ENCODE results near the gene FAM163B.
A peak's percentile ranks its signal among the peaks of the same experiment; 100 is the strongest.

FAM163B gene

GRCh38 chr9:133560311-133560710 lies 48.9 kb downstream of the FAM163B start:
- peaks cover 43% of the 10 kb centered on the region for H3K4me1 ChIP-seq (ENCODE audit: control insufficient read depth, insufficient read depth, low read length)
- no peak overlapping the region for H3K27ac ChIP-seq (ENCODE audit: insufficient read depth, low read depth, low read length, poor library complexity, severe bottlenecking)
- 94 to 97% methylated on average over 15 of the region's 15 CpGs for WGBS, 2 experiments

GRCh38 chr9:133558191-133559126 lies 50.7 kb downstream of the FAM163B start:
- no peaks in the 10 kb centered on the region for H3K27me3 ChIP-seq (ENCODE audit: control insufficient read depth, insufficient read depth, low read length, poor library complexity, severe bottlenecking)
- H3K4me3 ChIP-seq (ENCODE audit: insufficient read depth, low read depth, low read length) = no peak overlapping the region
- H3K9me3 ChIP-seq (ENCODE audit: control insufficient read depth, low read length) = no peaks in the 10 kb centered on the region
- 40 to 43% methylated on average over 31 of the region's 31 CpGs for WGBS, 2 experiments
- H3K27ac ChIP-seq (ENCODE audit: insufficient read depth, low read depth, low read length, poor library complexity, severe bottlenecking) = peak overlapping the region; percentile 77
- H3K4me1 ChIP-seq (ENCODE audit: control insufficient read depth, insufficient read depth, low read length) = peaks cover 53% of the 10 kb centered on the region
- no peaks in the 10 kb centered on the region for H3K36me3 ChIP-seq (ENCODE audit: control insufficient read depth, insufficient read depth, low read length)

More at GRCh38 chr9:133560311-133560710, 48.9 kb downstream of the FAM163B start:
- no peaks in the 10 kb centered on the region for H3K9me3 ChIP-seq (ENCODE audit: control insufficient read depth, low read length)
- H3K4me3 ChIP-seq (ENCODE audit: insufficient read depth, low read depth, low read length) = no peak overlapping the region
- no peaks in the 10 kb centered on the region for H3K36me3 ChIP-seq (ENCODE audit: control insufficient read depth, insufficient read depth, low read length)
- H3K27me3 ChIP-seq (ENCODE audit: control insufficient read depth, insufficient read depth, low read length, poor library complexity, severe bottlenecking) = no peaks in the 10 kb centered on the region

- peaks cover 53% of the 10 kb centered on the region for H3K4me1 ChIP-seq (ENCODE audit: control insufficient read depth, insufficient read depth, low read length)
- WGBS, 2 experiments = 85 to 89% methylated on average over 9 of the region's 9 CpGs
- no peaks in the 10 kb centered on the region for H3K9me3 ChIP-seq (ENCODE audit: control insufficient read depth, low read length)
- H3K36me3 ChIP-seq (ENCODE audit: control insufficient read depth, insufficient read depth, low read length) = no peaks in the 10 kb centered on the region
- no peaks in the 10 kb centered on the region for H3K27me3 ChIP-seq (ENCODE audit: control insufficient read depth, insufficient read depth, low read length, poor library complexity, severe bottlenecking)
- H3K27ac ChIP-seq (ENCODE audit: insufficient read depth, low read depth, low read length, poor library complexity, severe bottlenecking) = no peak overlapping the region
- H3K4me3 ChIP-seq (ENCODE audit: insufficient read depth, low read depth, low read length) = no peak overlapping the region
Measured at GRCh38 chr9:133557581-133557980, 51.6 kb downstream of the FAM163B start.

- no peak overlapping the region for H3K4me3 ChIP-seq (ENCODE audit: insufficient read depth, low read depth, low read length)
- 90 to 91% methylated on average over 5 of the region's 5 CpGs for WGBS, 2 experiments
- H3K4me1 ChIP-seq (ENCODE audit: control insufficient read depth, insufficient read depth, low read length) = peaks cover 53% of the 10 kb centered on the region
- H3K27me3 ChIP-seq (ENCODE audit: control insufficient read depth, insufficient read depth, low read length, poor library complexity, severe bottlenecking) = no peaks in the 10 kb centered on the region
- no peaks in the 10 kb centered on the region for H3K9me3 ChIP-seq (ENCODE audit: control insufficient read depth, low read length)
- no peak overlapping the region for H3K27ac ChIP-seq (ENCODE audit: insufficient read depth, low read depth, low read length, poor library complexity, severe bottlenecking)
- no peaks in the 10 kb centered on the region for H3K36me3 ChIP-seq (ENCODE audit: control insufficient read depth, insufficient read depth, low read length)
Measured at GRCh38 chr9:133556354-133556753, 52.8 kb downstream of the FAM163B start.

- H3K4me3 ChIP-seq (ENCODE audit: insufficient read depth, low read depth, low read length) = no peak overlapping the region
- no peak overlapping the region for H3K27ac ChIP-seq (ENCODE audit: insufficient read depth, low read depth, low read length, poor library complexity, severe bottlenecking)
- WGBS, 2 experiments = 94 to 95% methylated on average over 8 of the region's 8 CpGs
- no peaks in the 10 kb centered on the region for H3K9me3 ChIP-seq (ENCODE audit: control insufficient read depth, low read length)
- H3K27me3 ChIP-seq (ENCODE audit: control insufficient read depth, insufficient read depth, low read length, poor library complexity, severe bottlenecking) = no peaks in the 10 kb centered on the region
- no peaks in the 10 kb centered on the region for H3K36me3 ChIP-seq (ENCODE audit: control insufficient read depth, insufficient read depth, low read length)
- peaks cover 41% of the 10 kb centered on the region for H3K4me1 ChIP-seq (ENCODE audit: control insufficient read depth, insufficient read depth, low read length)
Measured at GRCh38 chr9:133554729-133555128, 54.5 kb downstream of the FAM163B start.

GRCh38 chr9:133553973-133554713 lies 55.0 kb downstream of the FAM163B start:
- Histone ChIP-seq H3K9me3 (ENCODE audit: control insufficient read depth, low read length) (no peaks in the 10 kb centered on the region), H3K4me1 (ENCODE audit: control insufficient read depth, insufficient read depth, low read length) (peaks cover 39% of the 10 kb centered on the region), H3K36me3 (ENCODE audit: control insufficient read depth, insufficient read depth, low read length) (no peaks in the 10 kb centered on the region), H3K27ac (ENCODE audit: insufficient read depth, low read depth, low read length, poor library complexity, severe bottlenecking) (no peak overlapping the region), H3K27me3 (ENCODE audit: control insufficient read depth, insufficient read depth, low read length, poor library complexity, severe bottlenecking) (no peaks in the 10 kb centered on the region), H3K4me3 (ENCODE audit: insufficient read depth, low read depth, low read length) (no peak overlapping the region)
- WGBS, 2 experiments = 72% methylated on average over 31 of the region's 31 CpGs

- no peak overlapping the region for H3K27ac ChIP-seq (ENCODE audit: insufficient read depth, low read depth, low read length, poor library complexity, severe bottlenecking)
- H3K4me3 ChIP-seq (ENCODE audit: insufficient read depth, low read depth, low read length) = no peak overlapping the region
- no peaks in the 10 kb centered on the region for H3K9me3 ChIP-seq (ENCODE audit: control insufficient read depth, low read length)
- H3K27me3 ChIP-seq (ENCODE audit: control insufficient read depth, insufficient read depth, low read length, poor library complexity, severe bottlenecking) = no peaks in the 10 kb centered on the region
- WGBS, 2 experiments = 93 to 94% methylated on average over 10 of the region's 10 CpGs
- H3K4me1 ChIP-seq (ENCODE audit: control insufficient read depth, insufficient read depth, low read length) = peaks cover 29% of the 10 kb centered on the region
- H3K36me3 ChIP-seq (ENCODE audit: control insufficient read depth, insufficient read depth, low read length) = no peaks in the 10 kb centered on the region
Measured at GRCh38 chr9:133553123-133553522, 56.1 kb downstream of the FAM163B start.

GRCh38 chr9:133552236-133552635 lies 57.0 kb downstream of the FAM163B start:
- H3K4me1 ChIP-seq (ENCODE audit: control insufficient read depth, insufficient read depth, low read length) = peaks cover 20% of the 10 kb centered on the region
- no peaks in the 10 kb centered on the region for H3K36me3 ChIP-seq (ENCODE audit: control insufficient read depth, insufficient read depth, low read length)
- H3K9me3 ChIP-seq (ENCODE audit: control insufficient read depth, low read length) = no peaks in the 10 kb centered on the region
- no peaks in the 10 kb centered on the region for H3K27me3 ChIP-seq (ENCODE audit: control insufficient read depth, insufficient read depth, low read length, poor library complexity, severe bottlenecking)
- no peak overlapping the region for H3K4me3 ChIP-seq (ENCODE audit: insufficient read depth, low read depth, low read length)
- 95 to 98% methylated on average over 8 of the region's 8 CpGs for WGBS, 2 experiments
- H3K27ac ChIP-seq (ENCODE audit: insufficient read depth, low read depth, low read length, poor library complexity, severe bottlenecking) = no peak overlapping the region

- Histone ChIP-seq H3K4me1 (ENCODE audit: control insufficient read depth, insufficient read depth, low read length) (peaks cover 12% of the 10 kb centered on the region), H3K27ac (ENCODE audit: insufficient read depth, low read depth, low read length, poor library complexity, severe bottlenecking) (no peak overlapping the region), H3K36me3 (ENCODE audit: control insufficient read depth, insufficient read depth, low read length) (no peaks in the 10 kb centered on the region), H3K9me3 (ENCODE audit: control insufficient read depth, low read length) (no peaks in the 10 kb centered on the region), H3K27me3 (ENCODE audit: control insufficient read depth, insufficient read depth, low read length, poor library complexity, severe bottlenecking) (no peaks in the 10 kb centered on the region), H3K4me3 (ENCODE audit: insufficient read depth, low read depth, low read length) (no peak overlapping the region)
- WGBS, 2 experiments = 87 to 88% methylated on average over 7 of the region's 7 CpGs
Measured at GRCh38 chr9:133551446-133551845, 57.7 kb downstream of the FAM163B start.

GRCh38 chr9:133547116-133547515 lies 62.1 kb downstream of the FAM163B start:
- H3K36me3 ChIP-seq (ENCODE audit: control insufficient read depth, insufficient read depth, low read length) = no peaks in the 10 kb centered on the region
- H3K27me3 ChIP-seq (ENCODE audit: control insufficient read depth, insufficient read depth, low read length, poor library complexity, severe bottlenecking) = no peaks in the 10 kb centered on the region
- no peaks in the 10 kb centered on the region for H3K9me3 ChIP-seq (ENCODE audit: control insufficient read depth, low read length)
- H3K27ac ChIP-seq (ENCODE audit: insufficient read depth, low read depth, low read length, poor library complexity, severe bottlenecking) = no peak overlapping the region
- WGBS, 2 experiments = 87 to 88% methylated on average over 15 of the region's 15 CpGs
- H3K4me3 ChIP-seq (ENCODE audit: insufficient read depth, low read depth, low read length) = no peak overlapping the region
- H3K4me1 ChIP-seq (ENCODE audit: control insufficient read depth, insufficient read depth, low read length) = no peaks in the 10 kb centered on the region
